Mucosa of rectum (tissue), 2 donors: ENCODE data around the gene SLC1A3.

Experiments
- H3K27ac ChIP-seq, 2 donors: one replicate each; pipeline ENCODE4 v1.7.0; 2013; ENCODE audit warnings: inconsistent platforms in 2 of 2, low read depth in 2 of 2, low read length in 2 of 2
- H3K27me3 ChIP-seq, 2 donors: one replicate each; pipeline ENCODE4 v1.7.0; 2013; ENCODE audit warnings: low read length in 2 of 2; ENCODE audit not compliant: control insufficient read depth in 2 of 2, insufficient read depth in 2 of 2
- H3K36me3 ChIP-seq, 2 donors: one replicate each; pipeline ENCODE4 v1.7.0; 2013; ENCODE audit warnings: low read length in 2 of 2; ENCODE audit not compliant: control insufficient read depth in 2 of 2, insufficient read depth in 2 of 2
- H3K4me1 ChIP-seq, 2 donors: one replicate each; pipeline ENCODE4 v1.7.0; 2013; ENCODE audit warnings: low read length in 2 of 2, mild to moderate bottlenecking in 1 of 2; ENCODE audit not compliant: control insufficient read depth in 2 of 2, insufficient read depth in 2 of 2
- H3K4me3 ChIP-seq, 2 donors: one replicate each; pipeline ENCODE4 v1.7.0; 2013; ENCODE audit warnings: low read length in 2 of 2
- H3K9ac ChIP-seq, 2 donors: one replicate each; pipeline ENCODE4 v1.7.0; 2013; ENCODE audit warnings: low read length in 2 of 2, low read depth in 1 of 2, mild to moderate bottlenecking in 1 of 2
- H3K9me3 ChIP-seq, 2 donors: one replicate each; pipeline ENCODE4 v1.7.0; 2013; ENCODE audit warnings: low read length in 2 of 2; ENCODE audit not compliant: control insufficient read depth in 2 of 2
- donor health status: healthy.
- donor health status: Normal muscosa, but diverticular disease.

The SLC1A3 gene

GRCh38 chr5:36665628-36666027 lies 59.2 kb downstream of the SLC1A3 start:
- Histone ChIP-seq H3K4me1 (no peaks in the 10 kb centered on the region), H3K27me3 (no peaks in the 10 kb centered on the region), H3K27ac (no peak overlapping the region), H3K36me3 (no peaks in the 10 kb centered on the region), H3K4me3 (no peak overlapping the region), H3K9me3 (no peaks in the 10 kb centered on the region), H3K9ac (no peak overlapping the region)

GRCh38 chr5:36666274-36666673 lies 59.9 kb downstream of the SLC1A3 start:
- Histone ChIP-seq H3K4me3 (no peak overlapping the region), H3K9me3 (no peaks in the 10 kb centered on the region), H3K27ac (no peak overlapping the region), H3K27me3 (no peaks in the 10 kb centered on the region), H3K9ac (no peak overlapping the region), H3K4me1 (no peaks in the 10 kb centered on the region), H3K36me3 (no peaks in the 10 kb centered on the region)

GRCh38 chr5:36666986-36667385 lies 60.6 kb downstream of the SLC1A3 start:
- H3K4me1 ChIP-seq: no peaks in the 10 kb centered on the region
- no peak overlapping the region for H3K27ac ChIP-seq
- no peaks in the 10 kb centered on the region for H3K27me3 ChIP-seq
- H3K9ac ChIP-seq: no peak overlapping the region
- H3K9me3 ChIP-seq: no peaks in the 10 kb centered on the region
- no peak overlapping the region for H3K4me3 ChIP-seq
- no peaks in the 10 kb centered on the region for H3K36me3 ChIP-seq

GRCh38 chr5:36667824-36668223 lies 61.4 kb downstream of the SLC1A3 start:
- H3K27me3 ChIP-seq: no peaks in the 10 kb centered on the region
- H3K27ac ChIP-seq: no peak overlapping the region
- H3K9me3 ChIP-seq: no peaks in the 10 kb centered on the region
- no peaks in the 10 kb centered on the region for H3K36me3 ChIP-seq
- no peak overlapping the region for H3K4me3 ChIP-seq
- H3K9ac ChIP-seq: no peak overlapping the region
- H3K4me1 ChIP-seq: no peaks in the 10 kb centered on the region

- H3K4me3 ChIP-seq: no peak overlapping the region
- H3K27ac ChIP-seq: no peak overlapping the region
- no peaks in the 10 kb centered on the region for H3K27me3 ChIP-seq
- H3K36me3 ChIP-seq: no peaks in the 10 kb centered on the region
- H3K4me1 ChIP-seq: no peaks in the 10 kb centered on the region
- H3K9me3 ChIP-seq: no peaks in the 10 kb centered on the region
- no peak overlapping the region for H3K9ac ChIP-seq
These were observed 62.7 kb downstream of the SLC1A3 start for GRCh38 chr5:36669015-36669651.

- Histone ChIP-seq H3K9ac (no peak overlapping the region), H3K4me3 (no peak overlapping the region), H3K36me3 (no peaks in the 10 kb centered on the region), H3K4me1 (no peaks in the 10 kb centered on the region), H3K27ac (no peak overlapping the region), H3K27me3 (no peaks in the 10 kb centered on the region), H3K9me3 (no peaks in the 10 kb centered on the region)
These were observed 64.1 kb downstream of the SLC1A3 start for GRCh38 chr5:36670548-36670947.

GRCh38 chr5:36675282-36675681 lies 68.9 kb downstream of the SLC1A3 start:
- no peaks in the 10 kb centered on the region for H3K36me3 ChIP-seq
- H3K27me3 ChIP-seq: no peaks in the 10 kb centered on the region
- no peaks in the 10 kb centered on the region for H3K9me3 ChIP-seq
- no peak overlapping the region for H3K4me3 ChIP-seq
- no peak overlapping the region for H3K9ac ChIP-seq
- no peak overlapping the region for H3K27ac ChIP-seq
- H3K4me1 ChIP-seq: no peaks in the 10 kb centered on the region

GRCh38 chr5:36679221-36679989 lies 73.0 kb downstream of the SLC1A3 start:
- Histone ChIP-seq H3K27ac (no peak overlapping the region), H3K9ac (no peak overlapping the region), H3K36me3 (no peaks in the 10 kb centered on the region), H3K27me3 (no peaks in the 10 kb centered on the region), H3K4me1 (no peaks in the 10 kb centered on the region), H3K4me3 (no peak overlapping the region), H3K9me3 (no peaks in the 10 kb centered on the region)

- Histone ChIP-seq H3K27me3 (no peaks in the 10 kb centered on the region), H3K27ac (no peak overlapping the region), H3K4me3 (no peak overlapping the region), H3K9me3 (no peaks in the 10 kb centered on the region), H3K9ac (no peak overlapping the region), H3K36me3 (no peaks in the 10 kb centered on the region), H3K4me1 (no peaks in the 10 kb centered on the region)
These were observed 73.7 kb downstream of the SLC1A3 start for GRCh38 chr5:36680066-36680465.

GRCh38 chr5:36681711-36682110 lies 75.3 kb downstream of the SLC1A3 start:
- no peaks in the 10 kb centered on the region for H3K27me3 ChIP-seq
- no peak overlapping the region for H3K4me3 ChIP-seq
- no peaks in the 10 kb centered on the region for H3K4me1 ChIP-seq
- H3K27ac ChIP-seq: no peak overlapping the region
- no peak overlapping the region for H3K9ac ChIP-seq
- H3K36me3 ChIP-seq: no peaks in the 10 kb centered on the region
- no peaks in the 10 kb centered on the region for H3K9me3 ChIP-seq
